ENCODE data around the gene ZNF615.
A peak's percentile ranks its signal among the peaks of the same experiment; 100 is the strongest.
"Not testable (repeated sequence)": the region's sequence is repeated elsewhere in the genome, so short reads cannot be mapped to it uniquely, and the experiment has no call there.

Gene ZNF615

DNA sequence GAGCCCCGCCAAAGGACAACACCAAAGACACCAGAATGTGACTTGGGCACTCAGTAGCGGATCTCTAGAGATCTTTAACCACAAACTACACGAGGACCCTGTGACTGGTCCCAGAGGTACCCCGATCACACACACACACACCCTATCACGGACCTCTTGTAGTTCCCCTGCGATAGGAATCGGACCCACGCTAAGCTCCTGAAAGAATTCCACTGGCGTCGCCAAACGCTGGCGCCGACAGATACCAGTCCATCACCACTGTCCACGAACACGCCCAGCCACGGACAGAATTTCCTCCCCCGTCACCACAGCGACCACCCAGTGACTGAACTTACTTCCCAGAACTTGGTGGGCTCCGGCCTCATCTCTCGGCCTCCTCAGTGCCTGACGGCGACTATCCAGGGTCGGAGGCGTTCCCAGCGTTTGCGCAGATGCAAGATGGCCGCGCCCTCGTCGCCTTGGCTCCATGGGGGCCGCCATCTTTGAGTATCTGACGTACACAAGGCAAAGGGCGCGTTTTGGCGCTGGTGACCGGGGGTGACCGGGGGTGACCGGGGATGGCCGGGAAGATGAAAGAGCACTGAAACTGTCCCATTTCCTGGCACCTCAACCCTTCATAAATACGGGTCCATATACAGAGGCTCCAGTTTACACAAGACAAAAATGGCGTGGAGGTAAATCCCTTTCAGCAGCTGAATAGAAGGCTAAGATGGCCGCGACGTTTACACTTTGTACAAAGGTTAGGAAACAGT lies at the start of gene ZNF615:
TSS of gene ZNF615 (minus strand) at position 406 of the 752 bp plus-strand sequence. CDS start 4,500 bp downstream, outside the sequence.
- DNase-seq = peak; percentile 92

- DNase-seq = not testable (repeated sequence)
These were observed 48.5 kb upstream of the ZNF615 start for GRCh38 chr19:52056480-52056879.

GRCh38 chr19:52051736-52052135 lies 43.7 kb upstream of the ZNF615 start:
- DNase-seq = not testable (repeated sequence)

DNA sequence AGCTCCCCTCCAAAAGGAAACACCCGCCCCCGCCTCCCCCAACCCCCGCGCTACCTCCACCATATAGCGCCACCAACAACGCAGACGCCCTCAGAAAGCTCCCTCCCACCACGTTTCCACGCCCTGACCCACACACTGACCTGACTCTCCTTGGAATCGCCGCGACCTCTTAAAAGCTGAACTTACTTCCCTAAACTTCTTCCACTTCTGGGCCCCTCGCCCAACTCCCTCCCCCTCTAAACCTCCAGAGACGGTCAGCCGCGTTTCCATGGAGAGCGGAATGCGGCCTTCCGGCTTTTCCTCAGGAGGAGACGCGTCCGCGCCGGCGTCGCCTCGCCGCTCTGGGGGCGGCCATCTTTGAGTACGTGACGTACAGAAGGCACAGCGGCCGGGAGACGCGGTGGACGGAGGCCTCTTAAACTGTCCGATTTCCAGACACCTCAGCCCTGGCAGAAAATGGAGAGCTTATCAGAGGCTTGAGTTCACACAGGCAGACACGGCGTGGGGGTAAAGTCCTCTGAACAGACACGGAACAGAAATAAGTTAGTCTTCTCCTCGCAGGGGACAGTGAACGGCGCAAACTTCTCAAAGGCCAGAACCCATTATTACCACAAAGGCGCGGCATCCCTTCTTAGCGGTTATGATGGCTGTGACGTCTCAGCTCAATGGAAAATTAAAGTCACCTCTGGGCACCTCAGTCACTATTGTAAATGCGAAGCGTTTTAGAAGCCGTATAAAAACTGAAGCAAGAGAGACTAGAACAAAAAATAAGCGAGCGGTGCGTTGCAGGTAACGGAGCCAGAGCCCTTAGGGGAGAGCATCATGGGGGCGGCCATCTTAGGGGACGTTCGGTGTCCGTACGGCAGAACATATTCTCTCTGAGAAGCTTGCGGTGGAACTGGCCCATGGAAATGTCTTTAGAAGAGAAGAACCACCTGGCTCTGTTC lies 40.8 kb upstream of the ZNF615 start, which contains the start of gene ZNF432:
TSS of gene ZNF432 (minus strand) at position 284 of the 947 bp plus-strand sequence. CDS start 1,970 bp downstream, outside the sequence.
- peak; percentile 98 for DNase-seq

- DNase-seq = no peak
These were observed 31.2 kb upstream of the ZNF615 start for GRCh38 chr19:52039169-52039568.

GRCh38 chr19:52034051-52034728 lies 26.2 kb upstream of the ZNF615 start:
- no peak for DNase-seq

DNA sequence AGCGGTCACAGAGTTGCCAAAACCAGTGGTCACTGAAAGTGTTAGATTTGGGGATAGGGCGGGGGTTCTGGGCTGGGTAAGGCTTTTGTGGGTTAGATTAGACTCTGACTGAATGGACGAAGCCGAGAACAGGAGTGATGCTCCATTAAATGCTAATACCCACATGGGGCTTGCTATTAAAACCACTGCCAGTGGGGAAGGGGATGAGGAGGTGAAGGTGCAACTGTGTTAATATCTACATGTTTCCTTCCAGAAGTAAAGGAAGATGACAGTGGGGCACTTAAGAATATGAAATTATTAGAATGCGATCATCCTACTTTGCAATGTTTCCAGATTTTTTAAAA lies 20.7 kb upstream of the ZNF615 start:
- DNase-seq = peak; percentile 68

- peak; percentile 82 for DNase-seq
These were observed 20.2 kb upstream of the ZNF615 start, which contains the start of gene ZNF614 for GRCh38 chr19:52028027-52028779. ZNF614 (minus strand) TSS chr19:52028379; CDS start chr19:52025745, 2,634 bp downstream.

- not testable (repeated sequence) for DNase-seq
These were observed 18.4 kb upstream of the ZNF615 start for GRCh38 chr19:52026255-52026990.

DNA sequence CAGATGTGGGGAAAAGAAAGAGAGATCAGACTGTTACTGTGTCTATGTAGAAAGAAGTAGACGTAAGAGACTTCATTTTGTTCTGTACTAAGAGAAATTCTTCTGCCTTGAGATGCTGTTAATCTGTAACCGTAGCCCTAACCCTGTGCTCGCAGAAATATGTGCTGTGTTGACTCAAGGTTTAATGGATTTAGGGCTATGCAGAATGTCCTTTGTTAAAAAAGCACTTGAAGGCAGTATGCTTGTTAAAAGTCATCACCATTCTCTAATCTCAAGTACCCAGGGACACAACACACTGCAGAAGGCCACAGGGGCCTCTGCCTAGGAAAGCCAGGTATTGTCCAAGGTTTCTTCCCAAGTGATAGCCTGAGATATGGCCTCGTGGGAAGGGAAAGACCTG lies 16.5 kb upstream of the ZNF615 start:
- DNase-seq = not testable (repeated sequence)

GRCh38 chr19:52022193-52022592 lies 14.2 kb upstream of the ZNF615 start:
- DNase-seq = no peak

GRCh38 chr19:52020506-52020905 lies 12.5 kb upstream of the ZNF615 start:
- no peak for DNase-seq

- no peak for DNase-seq
These were observed 2.7 kb upstream of the ZNF615 start for GRCh38 chr19:52010674-52011073.

GRCh38 chr19:52007451-52007805 lies 583 bp downstream of the ZNF615 start:
- DNase-seq = no peak

DNA sequence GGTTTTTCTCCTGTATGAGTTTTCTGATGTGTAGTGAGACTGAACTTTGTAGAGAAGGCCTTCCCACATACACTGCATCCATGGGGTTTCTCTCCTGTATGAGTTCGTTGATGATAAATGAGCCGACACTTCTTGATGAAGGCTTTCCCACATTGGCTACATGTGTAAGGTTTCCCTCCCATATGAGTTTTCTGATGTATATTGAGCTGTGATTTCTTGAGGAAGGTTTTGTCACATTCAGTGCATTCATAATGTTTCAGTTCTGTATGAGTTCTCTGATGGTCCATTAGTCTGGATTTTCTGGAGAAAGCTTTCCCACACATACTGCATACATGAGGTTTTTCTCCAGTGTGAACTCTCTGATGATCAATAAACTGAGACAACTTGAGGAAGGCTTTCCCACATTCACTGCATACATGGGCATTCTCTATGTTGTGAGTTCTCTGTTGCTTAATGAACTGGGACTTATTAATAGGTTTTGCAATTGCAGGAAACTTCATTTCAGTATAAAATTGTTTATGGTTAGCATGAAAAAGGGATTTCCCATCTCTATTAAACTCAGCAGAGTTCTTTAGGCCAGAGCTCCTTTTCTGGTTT lies 13.9 kb downstream of the ZNF615 start:
- DNase-seq = no peak

GRCh38 chr19:51993422-51993821 lies 14.6 kb downstream of the ZNF615 start:
- no peak for DNase-seq

- peak; percentile 98 for DNase-seq
These were observed 21.4 kb downstream of the ZNF615 start, which contains the start of gene ZNF350 for GRCh38 chr19:51986309-51987291. ZNF350 (minus strand) TSS chr19:51986840; CDS start chr19:51974360, 12,480 bp downstream.

DNA sequence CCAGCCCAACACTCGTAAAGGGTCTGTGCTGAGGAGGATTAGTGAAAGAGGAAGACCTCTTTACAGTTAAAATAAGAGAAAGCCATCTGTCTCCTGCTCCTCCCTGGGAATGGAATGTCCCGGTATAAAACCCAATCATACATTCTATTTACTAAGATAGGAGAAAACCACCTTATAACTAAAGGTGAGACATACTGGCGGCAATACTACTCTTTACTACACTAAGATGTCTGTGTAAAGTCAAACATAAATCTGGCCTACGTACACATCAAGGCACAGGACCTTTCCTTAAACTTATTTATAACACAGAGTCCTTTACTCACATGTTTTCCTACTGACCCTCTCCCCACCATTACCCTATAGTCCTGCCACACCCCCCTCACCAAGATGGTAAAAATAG lies 24.6 kb downstream of the ZNF615 start:
- DNase-seq = no peak

- not testable (repeated sequence) for DNase-seq
These were observed 27.1 kb downstream of the ZNF615 start for GRCh38 chr19:51980926-51981325.

Data from KG1 (cell line).